Gastrocnemius medialis (tissue), 4 donors: ENCODE results near the gene KIF26B.

Experiments
- POLR2A ChIP-seq, 2 donors: fragments of 450-650 bp; IDR thresholded peaks; one replicate each; pipeline ENCODE4 v1.6.1; 2017; ENCODE audit warnings: antibody characterized with exemption in 2 of 2, mild to moderate bottlenecking in 2 of 2, moderate library complexity in 2 of 2
- TF ChIP-seq, protein P1 (sequence below), 5 experiments: fragments of 450-650 bp in 3 of 5; fragments of 200-600 bp in 2 of 5; sonication (generic) in 2 of 5; IDR thresholded peaks in 4 of 5; conservative IDR thresholded peaks in 1 of 5; 1 replicate in 4 of 5; 2 replicates in 1 of 5; pipeline ENCODE4 v1.5.1; 2016 to 2019; ENCODE audit warnings: antibody characterized with exemption in 5 of 5, mild to moderate bottlenecking in 3 of 5, moderate library complexity in 3 of 5

DNA sequence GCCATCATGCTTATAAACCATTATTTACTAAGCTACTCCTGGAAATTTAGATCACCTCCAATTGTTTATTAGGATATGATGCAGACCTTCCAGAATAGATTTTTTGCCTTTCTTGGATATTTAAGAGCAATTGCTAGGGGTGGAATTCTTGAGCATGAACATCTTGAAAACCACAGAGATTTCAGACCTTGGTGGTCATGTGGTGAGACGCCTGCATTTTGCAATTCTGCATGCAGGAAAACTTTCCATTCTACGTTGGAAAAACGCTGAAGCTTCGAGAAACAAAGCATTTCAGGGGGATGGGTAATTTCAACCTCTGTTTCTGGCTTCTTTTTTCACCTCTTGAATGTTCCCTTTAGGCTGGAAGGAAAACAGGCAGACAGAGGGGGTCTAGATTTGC lies 596.3 kb downstream of the KIF26B start:
- TF ChIP-seq, protein P1, sequence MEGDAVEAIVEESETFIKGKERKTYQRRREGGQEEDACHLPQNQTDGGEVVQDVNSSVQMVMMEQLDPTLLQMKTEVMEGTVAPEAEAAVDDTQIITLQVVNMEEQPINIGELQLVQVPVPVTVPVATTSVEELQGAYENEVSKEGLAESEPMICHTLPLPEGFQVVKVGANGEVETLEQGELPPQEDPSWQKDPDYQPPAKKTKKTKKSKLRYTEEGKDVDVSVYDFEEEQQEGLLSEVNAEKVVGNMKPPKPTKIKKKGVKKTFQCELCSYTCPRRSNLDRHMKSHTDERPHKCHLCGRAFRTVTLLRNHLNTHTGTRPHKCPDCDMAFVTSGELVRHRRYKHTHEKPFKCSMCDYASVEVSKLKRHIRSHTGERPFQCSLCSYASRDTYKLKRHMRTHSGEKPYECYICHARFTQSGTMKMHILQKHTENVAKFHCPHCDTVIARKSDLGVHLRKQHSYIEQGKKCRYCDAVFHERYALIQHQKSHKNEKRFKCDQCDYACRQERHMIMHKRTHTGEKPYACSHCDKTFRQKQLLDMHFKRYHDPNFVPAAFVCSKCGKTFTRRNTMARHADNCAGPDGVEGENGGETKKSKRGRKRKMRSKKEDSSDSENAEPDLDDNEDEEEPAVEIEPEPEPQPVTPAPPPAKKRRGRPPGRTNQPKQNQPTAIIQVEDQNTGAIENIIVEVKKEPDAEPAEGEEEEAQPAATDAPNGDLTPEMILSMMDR (IDR thresholded peaks at IDR 0.05 in 4 of 5, conservative IDR thresholded peaks at IDR 0.05 in 1 of 5) = no peak
- TF ChIP-seq POLR2A (IDR thresholded peaks at IDR 0.05) = no peak
